GM20431 (cell line): ENCODE data around the gene AKAP10.
"Not testable (repeated sequence)": the region's sequence is repeated elsewhere in the genome, so short reads cannot be mapped to it uniquely, and the experiment has no call there.

Source experiments
- in situ Hi-C: fragments of 300-500 bp; cut with MseI, MboI; formaldehyde crosslinking; loops from one replicate; pipeline ENCODE4 v1.15.0; 2020; ENCODE audit warnings: low sequenced_read_pairs; ENCODE audit not compliant: unreplicated experiment

Gene AKAP10

GRCh38 chr17:19876529-19877161, 101.0 kb downstream of the AKAP10 start:
- in situ Hi-C loops: no loop called here

DNA sequence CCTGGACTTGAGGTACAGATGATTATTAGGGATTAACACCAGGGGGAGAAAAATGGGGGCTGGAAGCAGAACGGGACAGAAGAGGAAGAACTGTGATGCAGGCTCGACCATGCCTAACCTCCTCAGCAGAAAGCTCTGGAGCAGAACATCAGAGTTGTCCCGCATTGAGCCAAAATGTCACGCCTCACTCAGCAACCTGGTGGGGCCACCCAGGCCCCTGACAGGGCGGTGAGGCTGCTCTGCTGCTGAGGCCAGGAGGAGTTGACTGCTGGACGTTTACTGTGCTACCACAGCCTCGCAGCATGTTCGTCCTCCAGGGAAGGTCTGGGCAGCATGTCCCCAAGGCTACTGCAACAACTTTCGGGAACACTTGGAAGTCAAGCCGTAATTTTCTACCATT, 103.4 kb downstream of the AKAP10 start:
- in situ Hi-C loops: no loop called here

DNA sequence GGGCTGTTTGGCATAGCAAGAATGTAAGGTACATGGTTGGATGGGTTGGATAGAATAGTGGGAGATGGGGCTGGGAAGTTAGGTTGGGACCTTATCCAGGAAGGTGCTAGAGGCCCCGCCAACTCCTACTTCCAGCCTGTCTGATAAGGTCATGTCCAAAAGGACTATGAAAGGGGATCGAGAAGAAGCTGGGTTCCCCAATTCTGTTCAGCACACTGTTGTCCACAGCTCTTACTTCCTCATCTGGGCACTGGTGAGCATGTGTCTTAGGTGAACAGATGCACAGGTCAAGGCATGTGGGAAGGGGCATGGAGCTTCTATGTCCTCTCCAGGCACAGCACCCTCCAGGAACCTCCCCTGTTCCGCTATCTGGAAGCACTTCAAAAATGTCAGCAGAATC, 104.3 kb downstream of the AKAP10 start:
- in situ Hi-C loops: no loop called here

DNA sequence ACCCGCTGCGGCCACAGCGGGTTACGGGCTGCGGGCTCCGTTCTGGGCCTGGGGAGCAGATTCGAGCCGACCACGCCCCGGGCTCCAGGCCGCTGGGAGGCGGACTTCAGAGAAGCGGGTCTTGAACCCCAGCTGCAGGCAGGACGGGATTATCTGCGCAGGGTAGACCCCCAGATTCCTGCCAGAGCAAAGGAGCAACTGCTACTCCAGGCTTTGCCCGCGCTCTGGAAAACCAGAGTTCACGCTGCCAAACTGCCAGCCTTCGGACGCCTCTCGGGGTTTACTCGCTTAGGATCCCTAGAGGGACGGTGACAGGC, 109.6 kb downstream of the AKAP10 start:
- in situ Hi-C loops: no loop called here

- in situ Hi-C loops: no loop called here
These were observed 110.1 kb downstream of the AKAP10 start, which contains the start of gene ULK2 for GRCh38 chr17:19867329-19868078. TSS of gene ULK2 (minus strand) at chr17:19867936. CDS start at chr17:19867417, 519 bp downstream.

DNA sequence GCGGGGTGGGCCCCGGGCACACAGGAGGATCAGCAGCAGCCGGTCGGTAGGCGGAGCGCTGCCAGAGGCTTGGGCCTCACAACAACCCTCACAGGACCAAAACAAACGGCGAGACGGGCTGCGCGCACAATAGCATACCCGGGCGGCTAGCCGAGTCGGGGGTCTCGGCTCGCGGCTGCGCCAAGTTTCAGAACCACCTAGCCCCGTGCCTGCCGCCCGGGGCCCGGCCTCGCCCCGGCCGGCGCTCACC, 110.6 kb downstream of the AKAP10 start:
- in situ Hi-C loops: no loop called here

- in situ Hi-C loops: no loop called here
These were observed 112.6 kb downstream of the AKAP10 start for GRCh38 chr17:19865021-19865420.

DNA sequence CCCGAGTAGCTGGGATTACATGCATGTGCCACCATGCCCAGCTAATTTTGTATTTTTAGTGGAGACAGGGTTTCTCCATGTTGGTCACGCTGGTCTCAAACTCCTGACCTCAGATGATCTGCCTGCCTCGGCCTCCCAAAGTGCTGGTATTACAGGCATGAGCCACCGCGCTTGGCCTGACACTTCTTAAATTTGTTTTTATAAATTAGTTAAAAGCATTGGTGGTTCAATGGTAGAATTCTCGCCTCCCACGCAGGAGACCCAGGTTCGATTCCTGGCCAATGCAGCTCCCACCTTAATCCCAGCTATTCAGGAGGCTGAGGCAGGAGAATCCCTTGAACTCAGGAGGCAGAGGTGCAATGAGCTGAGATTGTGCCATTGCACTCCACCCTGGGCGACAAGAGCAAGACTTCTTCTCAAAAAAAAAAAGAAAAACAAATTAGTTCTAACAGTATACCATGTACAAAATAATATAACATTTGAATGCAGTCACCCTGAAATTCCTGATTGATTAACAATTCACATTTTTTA, 116.9 kb downstream of the AKAP10 start:
- in situ Hi-C loops: not testable (repeated sequence)

- in situ Hi-C loops: no loop called here
These were observed 120.0 kb downstream of the AKAP10 start for GRCh38 chr17:19857640-19858039.
